Fibroblast of peridontal ligament (primary cell): ENCODE data around the gene SBF2.

Source experiments
- DNase-seq: peaks from one replicate; pipeline ENCODE4 v3.0.0-alpha.2; 2010; ENCODE audit errors: extremely low read depth

SBF2 gene

GRCh38 chr11:9855579-9856287, 438.3 kb downstream of the SBF2 start:
- peak; percentile 68 for DNase-seq

- peak; percentile 48 for DNase-seq
These were observed 440.0 kb downstream of the SBF2 start for GRCh38 chr11:9853929-9854552.

GRCh38 chr11:9852465-9852864, 441.6 kb downstream of the SBF2 start:
- DNase-seq, result no peak

DNA sequence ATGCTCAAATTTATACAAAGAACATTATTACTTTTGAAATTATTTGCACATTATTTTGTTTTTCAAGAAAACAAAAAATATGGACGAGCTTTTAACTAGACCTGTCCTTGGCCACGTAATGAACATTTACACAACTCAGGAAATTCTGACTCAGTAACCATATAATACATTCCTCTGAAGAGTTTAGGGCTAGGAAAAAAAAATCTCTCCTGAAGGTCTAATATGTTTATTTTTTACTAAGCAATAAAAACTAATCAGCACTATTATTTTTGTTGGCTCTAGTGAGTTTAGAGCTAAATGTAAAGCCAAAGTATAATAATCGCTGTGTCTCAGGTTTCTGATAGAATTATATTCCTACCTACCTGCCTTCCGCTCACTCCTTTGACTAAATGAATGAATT, 442.7 kb downstream of the SBF2 start:
- no peak for DNase-seq

- DNase-seq, result peak; percentile 66
These were observed 443.7 kb downstream of the SBF2 start for GRCh38 chr11:9850224-9850895.

DNA sequence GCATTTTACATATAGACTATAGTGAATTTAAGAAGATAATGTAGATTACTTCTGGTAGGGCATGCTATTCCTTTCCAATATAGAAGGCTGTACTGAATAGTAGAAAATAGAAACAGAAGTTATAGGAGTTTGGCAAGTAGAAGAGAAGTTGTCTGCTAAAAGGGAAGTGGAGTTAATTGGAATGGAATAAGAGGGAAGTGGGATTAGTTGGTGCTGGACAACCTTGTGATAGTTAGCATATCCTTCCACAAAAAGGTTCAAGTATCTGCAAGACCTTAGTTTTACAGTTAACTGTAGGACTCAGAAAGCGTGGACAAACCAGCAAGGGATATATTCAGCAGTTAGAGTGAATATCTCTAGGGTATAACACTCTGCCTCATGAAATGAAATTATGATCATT, 444.6 kb downstream of the SBF2 start:
- DNase-seq, result no peak

GRCh38 chr11:9847636-9848035, 446.4 kb downstream of the SBF2 start:
- DNase-seq, result peak; percentile 84

- DNase-seq, result no peak
These were observed 451.1 kb downstream of the SBF2 start for GRCh38 chr11:9842923-9843322.

DNA sequence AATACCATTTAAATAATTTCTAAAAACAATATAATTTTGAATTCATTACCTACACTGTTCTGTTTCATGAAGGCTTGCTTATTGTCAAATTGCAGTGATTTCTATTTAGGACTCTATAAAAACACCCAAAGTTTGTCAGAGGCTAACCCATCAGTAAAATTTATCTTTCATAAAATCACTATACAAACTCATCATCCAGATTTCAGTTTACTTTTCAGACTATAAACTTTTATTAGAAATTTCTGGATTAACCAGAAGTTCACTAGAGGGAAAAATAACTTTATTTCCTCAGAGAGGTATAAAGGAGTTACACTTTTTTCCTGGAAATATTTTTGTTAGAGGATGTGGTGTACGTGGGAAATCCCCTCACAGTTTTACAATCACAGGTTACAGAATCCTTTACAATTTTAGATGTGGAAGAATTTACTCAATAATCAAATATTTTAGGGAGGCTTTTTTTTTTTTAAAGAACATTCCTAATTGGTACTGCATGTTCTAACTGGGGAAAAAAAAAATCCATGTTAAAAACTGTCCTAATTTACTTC, 453.5 kb downstream of the SBF2 start:
- no peak for DNase-seq

GRCh38 chr11:9839550-9839949, 454.5 kb downstream of the SBF2 start:
- DNase-seq, result no peak

GRCh38 chr11:9838961-9839360, 455.1 kb downstream of the SBF2 start:
- no peak for DNase-seq

- DNase-seq, result peak; percentile 59
These were observed 455.8 kb downstream of the SBF2 start for GRCh38 chr11:9838229-9838628.

- DNase-seq, result no peak
These were observed 459.7 kb downstream of the SBF2 start for GRCh38 chr11:9834291-9834690.

DNA sequence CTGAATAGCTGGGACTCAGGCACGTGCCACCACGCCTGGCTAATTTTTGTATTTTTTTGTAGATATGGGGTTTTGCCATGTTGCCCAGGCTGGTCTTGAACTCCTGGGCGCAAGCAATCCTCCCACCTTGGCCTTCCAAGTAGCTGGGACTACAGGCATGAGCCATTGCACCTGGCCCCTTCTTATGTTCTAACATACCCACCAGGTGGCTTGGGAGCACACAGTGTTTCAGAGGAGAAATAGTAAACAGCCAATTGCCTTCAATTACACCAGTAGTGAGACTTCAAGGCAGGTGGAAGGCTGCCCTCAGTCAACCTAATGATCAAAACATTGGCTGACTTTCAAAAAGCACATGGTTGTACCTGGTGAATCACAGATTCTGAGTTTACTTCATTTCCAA, 462.9 kb downstream of the SBF2 start:
- DNase-seq, result no peak

- DNase-seq, result no peak
These were observed 466.3 kb downstream of the SBF2 start for GRCh38 chr11:9827708-9828107.

DNA sequence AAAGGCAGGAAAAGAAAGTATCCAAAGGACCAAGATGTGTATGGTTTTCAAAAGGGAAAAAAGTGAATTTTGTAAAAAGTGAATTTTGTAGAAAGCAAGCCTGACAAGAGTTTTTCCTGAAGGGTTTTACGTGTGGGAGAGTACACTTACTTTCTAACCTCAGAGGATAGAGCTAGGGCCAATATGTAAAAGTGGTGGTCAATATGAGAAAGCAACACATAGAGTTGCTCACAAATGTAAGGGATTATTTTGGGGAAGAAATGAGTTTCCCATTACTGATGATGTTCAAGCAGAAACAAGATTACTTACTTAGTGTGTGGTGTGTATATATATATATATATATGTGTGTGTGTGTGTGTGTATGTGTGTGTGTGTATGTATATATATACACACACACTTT, 467.6 kb downstream of the SBF2 start:
- no peak for DNase-seq

DNA sequence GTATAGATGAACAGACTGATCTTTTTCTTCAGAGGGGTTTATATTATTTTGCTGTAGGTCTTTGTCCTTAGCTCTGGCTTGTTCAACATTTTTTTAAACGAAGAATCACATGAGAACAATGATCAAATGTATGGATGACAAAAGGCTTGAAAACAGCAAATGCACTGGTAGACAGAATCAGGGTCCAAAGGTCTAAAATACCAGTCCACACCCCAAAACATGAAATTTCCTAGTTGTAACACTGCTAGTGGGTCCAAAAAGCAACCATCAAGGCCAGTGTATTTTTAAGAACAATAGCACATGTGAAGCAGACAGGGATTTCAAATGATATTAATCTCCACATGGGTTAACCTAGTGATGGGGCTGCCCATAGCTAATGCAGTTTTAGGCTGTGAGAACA, 468.1 kb downstream of the SBF2 start:
- DNase-seq, result no peak

DNA sequence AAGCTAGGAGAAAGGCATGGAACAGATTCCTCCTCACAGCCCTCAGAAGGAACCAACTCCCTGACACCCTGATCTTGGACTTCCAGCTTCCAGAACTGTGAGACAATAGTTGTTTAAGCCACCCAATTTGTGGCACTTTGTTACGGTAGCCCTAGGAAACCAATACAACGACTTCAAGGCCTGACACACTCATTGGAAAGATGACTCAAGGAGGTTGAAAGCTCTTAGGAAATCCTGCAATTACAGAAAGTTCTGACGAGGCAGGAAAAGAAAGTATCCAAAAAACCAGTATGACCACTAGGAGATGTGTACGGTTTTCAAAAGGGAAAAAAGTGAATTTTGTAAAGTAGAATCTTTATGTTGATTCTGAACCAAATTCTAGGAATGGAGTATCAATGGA, 468.7 kb downstream of the SBF2 start:
- peak; percentile 94 for DNase-seq

DNA sequence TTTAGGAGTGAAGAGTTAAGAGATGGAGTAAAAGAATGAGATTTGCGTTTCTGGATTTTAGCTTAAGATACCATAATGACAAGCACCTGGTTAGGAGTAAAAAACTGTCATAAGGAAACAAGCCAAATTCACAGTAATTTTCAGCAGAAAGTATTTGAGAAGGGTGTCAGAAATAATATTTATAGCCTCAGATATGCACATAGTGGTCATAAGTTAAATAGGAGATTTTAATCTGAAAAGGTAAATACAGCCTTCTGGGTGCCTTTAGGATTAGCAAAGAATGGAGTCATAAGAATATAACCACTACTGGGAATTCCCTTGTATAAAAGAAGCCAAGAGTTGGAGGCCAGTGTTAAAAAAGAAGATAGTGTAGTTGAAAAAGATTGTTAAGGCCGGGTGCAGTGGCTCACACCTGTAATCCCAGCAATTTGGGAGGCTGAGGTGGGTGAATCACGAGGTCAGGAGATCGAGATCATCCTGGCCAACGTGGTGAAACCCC, 470.1 kb downstream of the SBF2 start:
- DNase-seq, result no peak

- DNase-seq, result no peak
These were observed 470.6 kb downstream of the SBF2 start for GRCh38 chr11:9823439-9823838.

DNA sequence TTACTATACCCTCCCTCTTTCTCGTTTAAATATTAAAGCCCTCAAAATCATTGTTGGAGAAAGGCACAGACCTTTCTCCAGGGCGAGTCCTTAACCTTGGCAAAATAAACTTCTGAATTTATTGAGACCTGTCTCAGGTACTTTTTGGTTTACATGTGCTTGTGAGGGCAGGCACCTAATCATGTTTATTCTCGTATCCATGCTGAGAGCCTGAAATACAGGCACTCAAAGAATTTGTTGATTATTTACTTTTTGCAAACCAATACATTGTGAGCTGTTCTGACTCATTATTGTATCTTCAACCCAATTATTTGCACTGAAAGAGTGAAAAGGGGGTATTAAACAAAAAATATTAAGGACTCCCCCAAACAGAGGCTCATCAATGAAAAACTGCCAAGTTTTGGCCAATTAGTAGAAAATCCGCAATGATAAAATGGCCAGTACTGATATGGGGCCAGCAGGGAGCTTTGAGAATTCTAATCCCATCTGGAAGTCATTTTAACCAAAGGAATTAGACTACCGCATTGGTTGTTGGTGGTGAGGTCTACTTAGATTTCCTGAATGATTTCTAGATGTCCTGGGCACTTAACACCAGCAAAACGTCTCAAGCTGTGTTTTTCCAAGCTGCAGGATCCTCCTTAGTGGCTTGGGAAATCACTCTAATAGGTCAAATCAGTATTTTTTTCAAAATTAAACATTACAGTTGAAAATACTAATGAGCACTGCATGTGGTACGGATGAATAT, 472.8 kb downstream of the SBF2 start:
- peak; percentile 91 for DNase-seq

DNA sequence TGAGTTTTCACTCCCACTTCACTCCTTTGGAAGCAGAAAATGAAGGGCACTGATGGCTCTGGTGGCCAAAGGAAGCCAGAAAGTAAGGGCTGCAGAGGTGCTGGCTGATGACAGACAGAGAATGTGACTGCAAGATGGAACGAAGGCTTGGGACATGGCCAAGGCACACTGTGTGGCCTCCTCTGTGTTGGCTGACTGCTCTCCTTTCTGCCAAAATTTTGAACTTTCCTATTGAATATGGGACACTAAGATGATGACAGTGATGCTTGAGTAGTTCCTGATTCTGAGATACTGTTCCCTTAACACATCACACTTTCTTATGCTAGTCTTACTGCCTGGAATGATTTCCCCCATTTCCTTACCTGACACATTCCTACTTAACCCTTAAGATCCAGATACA, 473.8 kb downstream of the SBF2 start:
- no peak for DNase-seq
